A549 (cell line): ENCODE measurements around the gene SRGAP1. TPM values are rescaled to one million over a fixed set of nuclear protein-coding genes. Genes with fewer than 3 reads are reported as not detected.
A peak's percentile ranks its signal among the peaks of the same experiment; 100 is the strongest.
"Not testable (repeated sequence)": the region's sequence is repeated elsewhere in the genome, so short reads cannot be mapped to it uniquely, and the experiment has no call there.

Experiments used
- ATAC-seq, 2 experiments: fragments of 200-7000 bp in 1 of 2; fragments of >200 bp in 1 of 2; cut with Nextera tagmentation in 1 of 2; cut with Tn5 transposase in 1 of 2; 3 replicates each; pipeline versions ENCODE4 v1.8.0 to v1.9.1; 2018 to 2020; ENCODE audit warnings: mild to moderate bottlenecking in 1 of 2, moderate library complexity in 1 of 2
- CTCF ChIA-PET: fragments of 300-600 bp; sonication (Branson Sonifier 250); formaldehyde crosslinking; extraction: SDS; loops from one replicate; lab custom pipeline; 2021; ENCODE audit warnings: antibody characterized with exemption, inconsistent platforms; lab: Yijun Ruan, JAX
- POLR2A ChIA-PET: fragments of 350-600 bp; formaldehyde crosslinking; extraction: SDS; loops from one replicate; lab custom pipeline; 2021; ENCODE audit warnings: antibody characterized with exemption, inconsistent platforms; lab: Yijun Ruan, JAX
- DNase-seq, 2 experiments: peaks; one replicate each; pipeline versions ENCODE4 v3.0.0 to v3.0.0-alpha.2; 2011 to 2016; ENCODE audit warnings: low read depth in 1 of 2, low spot score in 1 of 2
- FAIRE-seq: peaks from 2 replicates; lab custom pipeline; 2011; peaks lifted over from hg19 to GRCh38; lab: Jason Lieb, UNC
- H3K27ac ChIP-seq, 2 experiments: fragments of >200 bp; sonication (Bioruptor Twin); formaldehyde crosslinking; 3 replicates each; pipeline ENCODE4 v1.5.1; 2016 to 2017
- H3K4me1 ChIP-seq: fragments of >200 bp; sonication (Bioruptor Twin); formaldehyde crosslinking; 3 replicates; pipeline ENCODE4 v1.6.1; 2016
- H3K4me2 ChIP-seq: fragments of >200 bp; sonication (Bioruptor Twin); formaldehyde crosslinking; 3 replicates; pipeline ENCODE4 v1.6.1; 2016
- H3K4me3 ChIP-seq: fragments of >200 bp; sonication (Bioruptor Twin); formaldehyde crosslinking; 3 replicates; pipeline ENCODE4 v1.5.1; 2016
- H3K9me3 ChIP-seq: fragments of >200 bp; sonication (Bioruptor Twin); formaldehyde crosslinking; 3 replicates; pipeline ENCODE4 v1.6.1; 2016
- BHLHE40 ChIP-seq: IDR thresholded peaks from 2 replicates; pipeline ENCODE4 v1.6.1; 2012; ENCODE audit warnings: low read depth, low read length, inconsistent platforms
- CBX8 ChIP-seq: fragments of 200-600 bp; sonication (generic); IDR thresholded peaks from 2 replicates; pipeline ENCODE4 v1.6.1; 2016
- CHD4 ChIP-seq: fragments of 200-600 bp; sonication (generic); IDR thresholded peaks from 2 replicates; pipeline ENCODE4 v1.6.1; 2016; ENCODE audit warnings: antibody characterized with exemption, mild to moderate bottlenecking, borderline replicate concordance
- EHF ChIP-seq: fragments of 250-450 bp; sonication (Bioruptor Pico); IDR thresholded peaks from 2 replicates; pipeline ENCODE4 v1.5.0; 2020; ENCODE audit warnings: mild to moderate bottlenecking
- EP300 ChIP-seq, 2 experiments: fragments of >200 bp; sonication (Bioruptor Twin); formaldehyde crosslinking; IDR thresholded peaks; 2 replicates in 1 of 2; 3 replicates in 1 of 2; pipeline ENCODE4 v1.6.1; 2016 to 2017
- ESRRA ChIP-seq: fragments of 150-350 bp; IDR thresholded peaks from 2 replicates; pipeline ENCODE4 v1.6.1; 2014; ENCODE audit warnings: mild to moderate bottlenecking, low read length, borderline replicate concordance
- FOSL2 ChIP-seq, 2 experiments: fragments of 450-650 bp in 1 of 2; fragments of >200 bp in 1 of 2; sonication (Bioruptor Twin) in 1 of 2; formaldehyde crosslinking; IDR thresholded peaks; 2 replicates each; pipeline versions ENCODE4 v1.5.0 to v1.6.1; 2016 to 2020; ENCODE audit warnings: mild to moderate bottlenecking in 1 of 2, moderate library complexity in 1 of 2
- HDAC2 ChIP-seq: fragments of 200-600 bp; sonication (generic); IDR thresholded peaks from 2 replicates; pipeline ENCODE4 v1.6.1; 2016
- HEYL ChIP-seq: fragments of 250-450 bp; sonication (Bioruptor Pico); IDR thresholded peaks from 2 replicates; pipeline ENCODE4 v1.8.0; 2021; ENCODE audit warnings: mild to moderate bottlenecking, moderate library complexity
- JUN ChIP-seq, 2 experiments: fragments of >200 bp; sonication (Bioruptor Twin); formaldehyde crosslinking; IDR thresholded peaks; 2 replicates in 1 of 2; 3 replicates in 1 of 2; pipeline ENCODE4 v1.6.1; 2016 to 2017
- JUNB ChIP-seq: fragments of >200 bp; sonication (Bioruptor Twin); formaldehyde crosslinking; IDR thresholded peaks from 2 replicates; pipeline ENCODE4 v1.6.1; 2016
- KDM1A ChIP-seq: fragments of 200-600 bp; sonication (generic); IDR thresholded peaks from 2 replicates; pipeline ENCODE4 v1.6.1; 2016; ENCODE audit warnings: low read depth, mild to moderate bottlenecking
- MYC ChIP-seq: IDR thresholded peaks from 2 replicates; pipeline ENCODE4 v1.6.1; 2012; ENCODE audit warnings: mild to moderate bottlenecking, inconsistent platforms, low read length, improper control_type of control experiment, borderline replicate concordance
- PHF8 ChIP-seq: fragments of 200-600 bp; sonication (generic); IDR thresholded peaks from 2 replicates; pipeline ENCODE4 v1.6.1; 2016; ENCODE audit warnings: low read depth, mild to moderate bottlenecking, antibody characterized with exemption, moderate library complexity, borderline replicate concordance
- POLR2AphosphoS2 ChIP-seq: conservative IDR thresholded peaks from 2 replicates; pipeline ENCODE4 v1.6.1; 2012; ENCODE audit warnings: low read length, improper control_type of control experiment, inconsistent platforms
- RAD21 ChIP-seq, 2 experiments: fragments of >200 bp in 1 of 2; sonication (Bioruptor Twin) in 1 of 2; formaldehyde crosslinking in 1 of 2; IDR thresholded peaks in 1 of 2; conservative IDR thresholded peaks in 1 of 2; 2 replicates in 1 of 2; 3 replicates in 1 of 2; pipeline ENCODE4 v1.6.1; 2012 to 2018; ENCODE audit warnings: inconsistent platforms in 1 of 2
- ZC3H11A ChIP-seq: fragments of 450-650 bp; IDR thresholded peaks from 2 replicates; pipeline ENCODE4 v1.6.1; 2014; ENCODE audit warnings: antibody characterized with exemption, mild to moderate bottlenecking
- ZFP36 ChIP-seq: fragments of 450-650 bp; IDR thresholded peaks from 2 replicates; pipeline ENCODE4 v1.6.1; 2014; ENCODE audit warnings: borderline replicate concordance; ENCODE audit not compliant: partially characterized antibody
- ZSCAN20 ChIP-seq: fragments of 250-450 bp; sonication (Bioruptor Pico); IDR thresholded peaks from 2 replicates; pipeline ENCODE4 v1.8.0; 2022; ENCODE audit warnings: mild to moderate bottlenecking, moderate library complexity
- WGBS: methylation state at CpG from one replicate; pipeline ENCODE4 v1.1.6; 2017; ENCODE audit errors: missing lambda C conversion rate; 5-methylcytosine and 5-hydroxymethylcytosine counted together
- polyA plus RNA-seq, 4 experiments: library from polyadenylated mRNA; depleted of rRNA in 3 of 4; stranded (reverse); fragments of >200 nt; fragmentation: RNase III in 1 of 4; extraction: RNeasy Plus Mini Kit Qiagen cat#74134 plus additional on column Dnase treatment in 1 of 4; gene quantifications; 2 replicates in 3 of 4; 3 replicates in 1 of 4; pipeline ENCODE4 v1.2.3, GENCODE V29; 2011 to 2017
- TF ChIP-seq, protein P1 (sequence below): fragments of >200 bp; sonication (Bioruptor Twin); formaldehyde crosslinking; IDR thresholded peaks from 2 replicates; pipeline ENCODE4 v1.6.1; 2016
- TF ChIP-seq, protein P2 (sequence below): fragments of 250-450 bp; sonication (Bioruptor Pico); IDR thresholded peaks from 2 replicates; pipeline ENCODE4 v1.5.0; 2021; ENCODE audit warnings: mild to moderate bottlenecking, moderate library complexity, borderline replicate concordance
- TF ChIP-seq, protein P3 (sequence below): fragments of >200 bp; sonication (Bioruptor Twin); formaldehyde crosslinking; IDR thresholded peaks from 3 replicates; pipeline ENCODE4 v1.6.1; 2016
- TF ChIP-seq, protein P4 (sequence below): fragments of 200-600 bp; sonication (generic); IDR thresholded peaks from 2 replicates; pipeline ENCODE4 v1.6.1; 2016; ENCODE audit warnings: antibody characterized with exemption, mild to moderate bottlenecking, moderate library complexity
- TF ChIP-seq, protein P5 (sequence below): fragments of 450-650 bp; IDR thresholded peaks from 2 replicates; pipeline ENCODE4 v1.6.1; 2014; ENCODE audit warnings: antibody characterized with exemption
- TF ChIP-seq, protein P6 (sequence below): IDR thresholded peaks from 2 replicates; pipeline ENCODE4 v1.6.1; 2012
- TF ChIP-seq, protein P7 (sequence below): IDR thresholded peaks from 2 replicates; pipeline ENCODE4 v1.6.1; 2012
- TF ChIP-seq, protein P8 (sequence below): fragments of 150-350 bp; IDR thresholded peaks from 2 replicates; pipeline ENCODE4 v1.6.1; 2014; ENCODE audit warnings: low read depth, mild to moderate bottlenecking, low read length

SRGAP1 gene
- polyA plus RNA-seq, 2 of the 4 experiments (the other 2 are of a cell fraction): 7.9 to 22.9 TPM

DNA sequence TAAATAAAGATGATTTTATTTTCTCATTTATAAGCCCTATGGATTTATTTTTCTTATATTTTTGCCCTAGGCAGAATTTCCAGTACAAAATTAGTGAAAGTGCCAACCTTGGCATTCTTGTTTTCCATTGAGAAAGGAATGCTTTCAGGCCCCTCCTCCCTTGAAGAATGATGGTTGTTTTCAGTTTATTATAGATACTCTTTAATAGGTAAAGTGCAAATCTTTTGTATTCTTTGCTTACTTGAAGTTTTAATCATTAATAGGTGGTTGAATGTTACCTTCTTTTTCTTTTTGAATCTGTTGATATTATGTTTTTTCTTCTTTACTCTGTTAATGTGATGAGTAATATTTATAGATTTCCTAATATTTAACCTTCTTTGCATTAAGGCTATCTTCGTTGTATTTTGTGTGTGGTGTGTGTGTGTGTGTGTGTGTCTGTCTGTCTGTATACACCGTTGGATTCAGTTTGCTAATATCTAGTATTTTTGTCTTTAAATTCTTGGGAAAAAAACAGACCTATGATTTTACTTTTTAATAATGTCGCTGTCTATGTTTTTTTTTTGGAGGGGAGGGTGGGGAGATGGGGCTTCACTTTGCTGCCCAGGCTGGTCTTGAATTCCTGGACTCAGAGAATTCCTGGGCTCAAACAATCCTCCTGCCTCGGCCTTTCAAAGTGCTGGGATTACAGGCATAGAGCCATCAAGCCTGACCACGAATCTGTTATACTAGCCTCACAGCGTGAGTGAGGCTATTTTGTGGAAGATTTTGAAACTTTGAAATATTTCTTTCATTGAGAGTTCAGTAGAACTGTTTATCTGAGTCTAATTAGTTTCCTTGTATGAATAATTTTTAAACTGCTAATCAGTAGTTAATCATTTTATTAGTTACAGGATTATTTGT lies 13.5 kb downstream of the SRGAP1 start (continued):
- TF ChIP-seq RAD21 (conservative IDR thresholded peaks at IDR 0.05 in 1 of 2, IDR thresholded peaks at IDR 0.05 in 1 of 2) (peak in 1 of 2 experiments; percentile 24; a peak in 1 of 5 replicates), ESRRA (no peak), FOSL2 (IDR thresholded peaks at IDR 0.05) (no peak), FOSL2 (CRISPR knock-in tag; IDR thresholded peaks at IDR 0.05) (peak; percentile 57), JUNB (peak; percentile 71), EP300 (IDR thresholded peaks at IDR 0.05) (0 out of 5 replicates have a peak, but pooled peaks of 1 of the 2 experiments have one; percentile 29), JUN (IDR thresholded peaks at IDR 0.05) (no peak), KDM1A (no peak), ZC3H11A (no peak), BHLHE40 (no peak), HEYL (no peak), EHF (CRISPR knock-in tag) (no peak), PHF8 (no peak), ZSCAN20 (CRISPR knock-in tag) (no peak), HDAC2 (no peak), CBX8 (no peak), POLR2AphosphoS2 (no peak), MYC (no peak), ZFP36 (no peak), CHD4 (no peak)
- TF ChIP-seq, protein P1, sequence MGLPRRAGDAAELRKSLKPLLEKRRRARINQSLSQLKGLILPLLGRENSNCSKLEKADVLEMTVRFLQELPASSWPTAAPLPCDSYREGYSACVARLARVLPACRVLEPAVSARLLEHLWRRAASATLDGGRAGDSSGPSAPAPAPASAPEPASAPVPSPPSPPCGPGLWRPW: no peak
- TF ChIP-seq, protein P2, sequence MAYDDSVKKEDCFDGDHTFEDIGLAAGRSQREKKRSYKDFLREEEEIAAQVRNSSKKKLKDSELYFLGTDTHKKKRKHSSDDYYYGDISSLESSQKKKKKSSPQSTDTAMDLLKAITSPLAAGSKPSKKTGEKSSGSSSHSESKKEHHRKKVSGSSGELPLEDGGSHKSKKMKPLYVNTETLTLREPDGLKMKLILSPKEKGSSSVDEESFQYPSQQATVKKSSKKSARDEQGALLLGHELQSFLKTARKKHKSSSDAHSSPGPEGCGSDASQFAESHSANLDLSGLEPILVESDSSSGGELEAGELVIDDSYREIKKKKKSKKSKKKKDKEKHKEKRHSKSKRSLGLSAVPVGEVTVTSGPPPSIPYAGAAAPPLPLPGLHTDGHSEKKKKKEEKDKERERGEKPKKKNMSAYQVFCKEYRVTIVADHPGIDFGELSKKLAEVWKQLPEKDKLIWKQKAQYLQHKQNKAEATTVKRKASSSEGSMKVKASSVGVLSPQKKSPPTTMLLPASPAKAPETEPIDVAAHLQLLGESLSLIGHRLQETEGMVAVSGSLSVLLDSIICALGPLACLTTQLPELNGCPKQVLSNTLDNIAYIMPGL (CRISPR knock-in tag): no peak
- TF ChIP-seq, protein P3, sequence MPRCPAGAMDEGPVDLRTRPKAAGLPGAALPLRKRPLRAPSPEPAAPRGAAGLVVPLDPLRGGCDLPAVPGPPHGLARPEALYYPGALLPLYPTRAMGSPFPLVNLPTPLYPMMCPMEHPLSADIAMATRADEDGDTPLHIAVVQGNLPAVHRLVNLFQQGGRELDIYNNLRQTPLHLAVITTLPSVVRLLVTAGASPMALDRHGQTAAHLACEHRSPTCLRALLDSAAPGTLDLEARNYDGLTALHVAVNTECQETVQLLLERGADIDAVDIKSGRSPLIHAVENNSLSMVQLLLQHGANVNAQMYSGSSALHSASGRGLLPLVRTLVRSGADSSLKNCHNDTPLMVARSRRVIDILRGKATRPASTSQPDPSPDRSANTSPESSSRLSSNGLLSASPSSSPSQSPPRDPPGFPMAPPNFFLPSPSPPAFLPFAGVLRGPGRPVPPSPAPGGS: no peak
- TF ChIP-seq, protein P4, sequence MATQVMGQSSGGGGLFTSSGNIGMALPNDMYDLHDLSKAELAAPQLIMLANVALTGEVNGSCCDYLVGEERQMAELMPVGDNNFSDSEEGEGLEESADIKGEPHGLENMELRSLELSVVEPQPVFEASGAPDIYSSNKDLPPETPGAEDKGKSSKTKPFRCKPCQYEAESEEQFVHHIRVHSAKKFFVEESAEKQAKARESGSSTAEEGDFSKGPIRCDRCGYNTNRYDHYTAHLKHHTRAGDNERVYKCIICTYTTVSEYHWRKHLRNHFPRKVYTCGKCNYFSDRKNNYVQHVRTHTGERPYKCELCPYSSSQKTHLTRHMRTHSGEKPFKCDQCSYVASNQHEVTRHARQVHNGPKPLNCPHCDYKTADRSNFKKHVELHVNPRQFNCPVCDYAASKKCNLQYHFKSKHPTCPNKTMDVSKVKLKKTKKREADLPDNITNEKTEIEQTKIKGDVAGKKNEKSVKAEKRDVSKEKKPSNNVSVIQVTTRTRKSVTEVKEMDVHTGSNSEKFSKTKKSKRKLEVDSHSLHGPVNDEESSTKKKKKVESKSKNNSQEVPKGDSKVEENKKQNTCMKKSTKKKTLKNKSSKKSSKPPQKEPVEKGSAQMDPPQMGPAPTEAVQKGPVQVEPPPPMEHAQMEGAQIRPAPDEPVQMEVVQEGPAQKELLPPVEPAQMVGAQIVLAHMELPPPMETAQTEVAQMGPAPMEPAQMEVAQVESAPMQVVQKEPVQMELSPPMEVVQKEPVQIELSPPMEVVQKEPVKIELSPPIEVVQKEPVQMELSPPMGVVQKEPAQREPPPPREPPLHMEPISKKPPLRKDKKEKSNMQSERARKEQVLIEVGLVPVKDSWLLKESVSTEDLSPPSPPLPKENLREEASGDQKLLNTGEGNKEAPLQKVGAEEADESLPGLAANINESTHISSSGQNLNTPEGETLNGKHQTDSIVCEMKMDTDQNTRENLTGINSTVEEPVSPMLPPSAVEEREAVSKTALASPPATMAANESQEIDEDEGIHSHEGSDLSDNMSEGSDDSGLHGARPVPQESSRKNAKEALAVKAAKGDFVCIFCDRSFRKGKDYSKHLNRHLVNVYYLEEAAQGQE: no peak
- TF ChIP-seq, protein P5, sequence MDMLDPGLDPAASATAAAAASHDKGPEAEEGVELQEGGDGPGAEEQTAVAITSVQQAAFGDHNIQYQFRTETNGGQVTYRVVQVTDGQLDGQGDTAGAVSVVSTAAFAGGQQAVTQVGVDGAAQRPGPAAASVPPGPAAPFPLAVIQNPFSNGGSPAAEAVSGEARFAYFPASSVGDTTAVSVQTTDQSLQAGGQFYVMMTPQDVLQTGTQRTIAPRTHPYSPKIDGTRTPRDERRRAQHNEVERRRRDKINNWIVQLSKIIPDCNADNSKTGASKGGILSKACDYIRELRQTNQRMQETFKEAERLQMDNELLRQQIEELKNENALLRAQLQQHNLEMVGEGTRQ: no peak
- TF ChIP-seq, protein P6, sequence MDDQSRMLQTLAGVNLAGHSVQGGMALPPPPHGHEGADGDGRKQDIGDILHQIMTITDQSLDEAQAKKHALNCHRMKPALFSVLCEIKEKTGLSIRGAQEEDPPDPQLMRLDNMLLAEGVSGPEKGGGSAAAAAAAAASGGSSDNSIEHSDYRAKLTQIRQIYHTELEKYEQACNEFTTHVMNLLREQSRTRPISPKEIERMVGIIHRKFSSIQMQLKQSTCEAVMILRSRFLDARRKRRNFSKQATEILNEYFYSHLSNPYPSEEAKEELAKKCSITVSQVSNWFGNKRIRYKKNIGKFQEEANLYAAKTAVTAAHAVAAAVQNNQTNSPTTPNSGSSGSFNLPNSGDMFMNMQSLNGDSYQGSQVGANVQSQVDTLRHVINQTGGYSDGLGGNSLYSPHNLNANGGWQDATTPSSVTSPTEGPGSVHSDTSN: no peak
- TF ChIP-seq, protein P7, sequence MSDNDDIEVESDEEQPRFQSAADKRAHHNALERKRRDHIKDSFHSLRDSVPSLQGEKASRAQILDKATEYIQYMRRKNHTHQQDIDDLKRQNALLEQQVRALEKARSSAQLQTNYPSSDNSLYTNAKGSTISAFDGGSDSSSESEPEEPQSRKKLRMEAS: no peak
- TF ChIP-seq, protein P8, sequence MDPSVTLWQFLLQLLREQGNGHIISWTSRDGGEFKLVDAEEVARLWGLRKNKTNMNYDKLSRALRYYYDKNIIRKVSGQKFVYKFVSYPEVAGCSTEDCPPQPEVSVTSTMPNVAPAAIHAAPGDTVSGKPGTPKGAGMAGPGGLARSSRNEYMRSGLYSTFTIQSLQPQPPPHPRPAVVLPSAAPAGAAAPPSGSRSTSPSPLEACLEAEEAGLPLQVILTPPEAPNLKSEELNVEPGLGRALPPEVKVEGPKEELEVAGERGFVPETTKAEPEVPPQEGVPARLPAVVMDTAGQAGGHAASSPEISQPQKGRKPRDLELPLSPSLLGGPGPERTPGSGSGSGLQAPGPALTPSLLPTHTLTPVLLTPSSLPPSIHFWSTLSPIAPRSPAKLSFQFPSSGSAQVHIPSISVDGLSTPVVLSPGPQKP: no peak

DNA sequence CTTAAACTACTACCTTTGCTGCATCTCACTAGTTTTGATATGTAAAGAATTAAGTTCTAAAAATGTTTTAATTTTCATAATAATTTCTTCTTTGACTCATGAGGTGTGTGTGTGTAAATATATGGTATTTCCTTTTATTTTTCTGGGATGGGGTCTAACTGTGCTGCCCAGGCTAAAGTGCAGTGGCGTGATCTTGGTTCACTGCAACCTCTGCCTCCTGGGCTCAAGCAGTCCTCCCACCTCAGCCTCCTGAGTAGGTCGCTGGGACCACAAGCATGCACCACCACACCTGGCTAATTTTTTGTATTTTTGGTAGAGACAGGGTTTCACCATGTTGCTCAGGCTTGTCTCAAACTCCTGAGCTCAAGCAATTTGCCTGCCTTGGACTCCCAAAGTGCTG lies 15.4 kb downstream of the SRGAP1 start:
- peaks cover 66% of the 10 kb centered on the region for H3K4me1 ChIP-seq
- H3K9me3 ChIP-seq, FAIRE-seq, CTCF ChIA-PET, DNase-seq, H3K4me3 ChIP-seq, ATAC-seq, POLR2A ChIA-PET: not testable (repeated sequence)
- peak overlapping the region; percentile 3; the same call in 2 of the 3 replicates for H3K4me2 ChIP-seq
- peak overlapping the region; percentile 80 to 95 for H3K27ac ChIP-seq
- WGBS: 81% methylated on average over 2 of the region's 2 CpGs
